H9 (cell line): ENCODE results near the gene DUOX1. TPM values are rescaled to one million over a fixed set of nuclear protein-coding genes. Genes with fewer than 3 reads are reported as not detected.

Experiments
- DNase-seq: peaks from one replicate; pipeline ENCODE4 v3.0.0-alpha.2; 2017
- H2AFZ ChIP-seq: one replicate; pipeline ENCODE4 v1.6.1; 2013; ENCODE audit warnings: mild to moderate bottlenecking, low read length, control low read depth, moderate library complexity
- H2AK5ac ChIP-seq: 2 replicates; pipeline ENCODE4 v1.6.1; 2013; ENCODE audit warnings: low read length, control low read depth, mixed read lengths; ENCODE audit not compliant: insufficient read length
- H2BK120ac ChIP-seq: one replicate; pipeline ENCODE4 v1.6.1; 2013; ENCODE audit warnings: low read depth, mild to moderate bottlenecking, low read length, control low read depth, inconsistent platforms; ENCODE audit not compliant: poor library complexity, severe bottlenecking
- H2BK12ac ChIP-seq: 2 replicates; pipeline ENCODE4 v1.6.1; 2013; ENCODE audit warnings: low read length, control low read depth, mixed read lengths, low read depth; ENCODE audit not compliant: insufficient read length
- H2BK15ac ChIP-seq: 2 replicates; pipeline ENCODE4 v1.6.1; 2013; ENCODE audit warnings: low read depth, low read length, control low read depth
- H2BK20ac ChIP-seq: one replicate; pipeline ENCODE4 v1.6.1; 2013; ENCODE audit warnings: low read depth, mild to moderate bottlenecking, low read length, control low read depth, inconsistent platforms; ENCODE audit not compliant: poor library complexity, severe bottlenecking
- H2BK5ac ChIP-seq: 2 replicates; pipeline ENCODE4 v1.6.1; 2013; ENCODE audit warnings: low read length, control low read depth, mixed read lengths; ENCODE audit not compliant: insufficient read length
- H3K14ac ChIP-seq: 2 replicates; pipeline ENCODE4 v1.6.1; 2013; ENCODE audit warnings: low read length, control low read depth; ENCODE audit not compliant: insufficient read depth
- H3K18ac ChIP-seq: 2 replicates; pipeline ENCODE4 v1.6.1; 2013; ENCODE audit warnings: low read depth, mild to moderate bottlenecking, mixed read lengths, low read length, control low read depth; ENCODE audit not compliant: insufficient read length
- H3K23ac ChIP-seq: 2 replicates; pipeline ENCODE4 v1.6.1; 2013; ENCODE audit warnings: low read length, control low read depth, mixed read lengths, low read depth; ENCODE audit not compliant: insufficient read length
- H3K23me2 ChIP-seq: 2 replicates; pipeline ENCODE4 v1.6.1; 2013; ENCODE audit warnings: low read depth, mild to moderate bottlenecking, mixed read lengths, low read length, control low read depth; ENCODE audit not compliant: insufficient read length, poor library complexity, severe bottlenecking
- H3K27ac ChIP-seq: 2 replicates; pipeline ENCODE4 v1.5.1; 2013; ENCODE audit warnings: low read length, control low read depth, mixed read lengths, low read depth; ENCODE audit not compliant: insufficient read length
- H3K27me3 ChIP-seq: 2 replicates; pipeline ENCODE4 v1.6.1; 2013; ENCODE audit warnings: low read length, control low read depth, inconsistent platforms; ENCODE audit not compliant: insufficient read depth
- H3K4ac ChIP-seq: 2 replicates; pipeline ENCODE4 v1.6.1; 2013; ENCODE audit warnings: low read depth, mild to moderate bottlenecking, control low read depth, inconsistent platforms, low read length, moderate library complexity
- H3K4me1 ChIP-seq: 2 replicates; pipeline ENCODE4 v1.6.1; 2013; ENCODE audit warnings: low read length, control low read depth, inconsistent platforms; ENCODE audit not compliant: insufficient read depth
- H3K4me2 ChIP-seq: 2 replicates; pipeline ENCODE4 v1.6.1; 2013; ENCODE audit warnings: low read length, control low read depth, mixed read lengths; ENCODE audit not compliant: insufficient read length, insufficient read depth
- H3K56ac ChIP-seq: 2 replicates; pipeline ENCODE4 v1.6.1; 2013; ENCODE audit warnings: low read depth, mild to moderate bottlenecking, mixed read lengths, low read length, control low read depth; ENCODE audit not compliant: insufficient read length
- H3K79me1 ChIP-seq: 2 replicates; pipeline ENCODE4 v1.6.1; 2013; ENCODE audit warnings: low read depth, mild to moderate bottlenecking, moderate library complexity, low read length, control low read depth, inconsistent platforms; ENCODE audit not compliant: insufficient read depth, poor library complexity, severe bottlenecking
- H3K79me2 ChIP-seq: 2 replicates; pipeline ENCODE4 v1.6.1; 2013; ENCODE audit warnings: low read length, control low read depth, inconsistent platforms; ENCODE audit not compliant: insufficient read depth
- H3K9ac ChIP-seq: 2 replicates; pipeline ENCODE4 v1.6.1; 2013; ENCODE audit warnings: low read length, control low read depth, mixed read lengths; ENCODE audit not compliant: insufficient read length; ENCODE audit errors: extremely low read depth
- H3K9me3 ChIP-seq: one replicate; pipeline ENCODE4 v1.6.1; 2013; ENCODE audit warnings: low read depth, low read length, inconsistent platforms; ENCODE audit not compliant: control insufficient read depth
- H3T11ph ChIP-seq: one replicate; pipeline ENCODE4 v1.6.1; 2013; ENCODE audit warnings: mild to moderate bottlenecking, low read length, control low read depth, inconsistent platforms
- H4K20me1 ChIP-seq: one replicate; pipeline ENCODE4 v1.6.1; 2013; ENCODE audit not compliant: control insufficient read depth, insufficient read length, insufficient read depth
- H4K5ac ChIP-seq: 2 replicates; pipeline ENCODE4 v1.6.1; 2013; ENCODE audit warnings: low read depth, mild to moderate bottlenecking, mixed read lengths, low read length, control low read depth; ENCODE audit not compliant: insufficient read length
- H4K8ac ChIP-seq: replicated peaks from 2 replicates; pipeline ENCODE4 v1.6.1; 2013; ENCODE audit warnings: low read length, control low read depth, mixed read lengths, low read depth; ENCODE audit not compliant: insufficient read length
- H4K91ac ChIP-seq: 2 replicates; pipeline ENCODE4 v1.6.1; 2013; ENCODE audit warnings: low read depth, mild to moderate bottlenecking, moderate library complexity, mixed read lengths, low read length, control low read depth; ENCODE audit not compliant: insufficient read length
- H3K27ac Mint-ChIP-seq, 3 experiments: 2 replicates in 2 of 3; 3 replicates in 1 of 3; pipeline ENCODE4 v1.8.0; 2020 to 2021; ENCODE audit warnings: mixed read lengths in 3 of 3, mild to moderate bottlenecking in 1 of 3, moderate library complexity in 1 of 3
- H3K27me3 Mint-ChIP-seq: 2 replicates; pipeline ENCODE4 v1.8.0; 2021; ENCODE audit warnings: low read depth, mild to moderate bottlenecking, moderate library complexity, mixed read lengths
- H3K36me3 Mint-ChIP-seq, 3 experiments: 2 replicates in 2 of 3; 3 replicates in 1 of 3; pipeline ENCODE4 v1.8.0; 2020 to 2021; ENCODE audit warnings: low read depth in 3 of 3, mixed read lengths in 3 of 3; ENCODE audit not compliant: insufficient read depth in 1 of 3
- H3K4me1 Mint-ChIP-seq, 2 experiments: 2 replicates each; pipeline ENCODE4 v1.8.0; 2020; ENCODE audit warnings: mixed read lengths in 2 of 2
- H3K4me3 Mint-ChIP-seq, 2 experiments: 2 replicates in 1 of 2; 3 replicates in 1 of 2; pipeline ENCODE4 v1.8.0; 2020 to 2021; ENCODE audit warnings: mild to moderate bottlenecking in 2 of 2, mixed read lengths in 2 of 2, moderate library complexity in 1 of 2
- H3K9me3 Mint-ChIP-seq, 2 experiments: 2 replicates in 1 of 2; 3 replicates in 1 of 2; pipeline ENCODE4 v1.8.0; 2020; ENCODE audit warnings: mild to moderate bottlenecking in 2 of 2, mixed read lengths in 2 of 2, moderate library complexity in 1 of 2
- WGBS: extraction: QIAGEN DNeasy Blood & Tissue Kit; methylation state at CpG from one replicate; pipeline ENCODE4 v1.1.7; 2013; ENCODE audit warnings: missing lambda C conversion rate, low lambda C conversion rate, mixed read lengths; ENCODE audit not compliant: insufficient read length; ENCODE audit errors: extremely low coverage; 5-methylcytosine and 5-hydroxymethylcytosine counted together
- total RNA-seq: library from RNA; stranded (reverse); gene quantifications from 2 replicates; pipeline ENCODE4 v1.2.1, GENCODE V29; 2021
- TF ChIP-seq, protein P1 (sequence below): fragments of 200-600 bp; sonication (generic); conservative IDR thresholded peaks from 3 replicates; pipeline ENCODE4 v1.8.0; 2021; ENCODE audit warnings: antibody characterized with exemption, mild to moderate bottlenecking

Gene DUOX1
- total RNA-seq, 1 experiment from 2014 or later = 2.6 TPM

DNA sequence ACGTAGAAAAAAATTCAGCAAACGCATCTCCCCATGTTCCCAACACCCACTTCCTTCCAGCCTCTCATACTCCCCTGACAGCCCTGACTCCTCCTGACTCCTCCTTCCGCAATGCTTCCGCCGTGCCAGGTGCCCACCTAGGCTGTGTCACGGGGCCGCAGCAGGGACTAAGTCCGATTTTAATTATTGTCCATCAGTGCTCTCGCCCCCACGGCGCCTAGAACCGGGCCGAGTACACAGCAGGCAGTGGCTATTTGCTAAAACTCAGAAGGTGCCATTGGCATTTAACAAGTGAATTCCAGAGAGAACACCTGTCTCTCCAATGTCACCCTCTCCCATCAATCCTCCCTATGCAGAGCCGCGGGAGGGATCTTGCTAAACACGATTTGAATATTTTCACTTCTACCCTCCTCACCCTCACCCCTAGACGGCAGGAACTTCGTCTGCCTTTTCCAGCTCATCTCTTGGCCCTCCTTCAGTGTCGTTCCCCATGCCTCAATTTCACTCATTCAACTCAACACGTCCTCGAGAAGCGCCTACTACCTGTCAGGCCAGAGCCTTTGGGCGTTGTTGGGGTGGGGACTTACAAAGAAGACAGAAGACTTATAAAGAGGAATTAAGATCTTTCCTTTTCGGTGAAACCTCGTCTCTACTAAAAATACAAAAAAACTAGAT, 69.5 kb downstream of the DUOX1 start:
- Histone ChIP-seq H2AK5ac (no peak overlapping the region), H4K5ac (no peak overlapping the region), H3K14ac (no peak overlapping the region), H3K18ac (no peak overlapping the region), H2BK12ac (no peak overlapping the region), H2AFZ (no peak overlapping the region), H4K8ac (no peak overlapping the region), H3K27ac (no peak overlapping the region), H3K9me3 (no peaks in the 10 kb centered on the region), H2BK20ac (no peak overlapping the region), H3K23ac (no peak overlapping the region), H4K20me1 (no peaks in the 10 kb centered on the region), H3K27me3 (no peaks in the 10 kb centered on the region), H3K4ac (no peak overlapping the region), H3K9ac (no peak overlapping the region), H3K4me1 (no peaks in the 10 kb centered on the region; the same call in 1 of the 2 replicates), H3K79me2 (no peaks in the 10 kb centered on the region), H3K79me1 (no peaks in the 10 kb centered on the region), H3K56ac (no peak overlapping the region), H4K91ac (no peak overlapping the region), H2BK15ac (no peak overlapping the region), H3K4me2 (peak overlapping the region; percentile 96), H2BK120ac (no peak overlapping the region), H2BK5ac (no peak overlapping the region), H3T11ph (no peak overlapping the region), H3K23me2 (peaks cover 14% of the 10 kb centered on the region)
- Mint-ChIP-seq H3K27me3 (peaks cover 5% of the 10 kb centered on the region), H3K36me3 (no peaks in the 10 kb centered on the region; a peak in 1 of 7 replicates), H3K9me3 (peaks cover 0 to 6% of the 10 kb centered on the region in 2 experiments; a peak in 3 of 5 replicates), H3K27ac (peak overlapping the region in 2 of 3 experiments; percentile 10 to 84; a peak in 4 of 7 replicates), H3K4me1 (peaks cover 8 to 13% of the 10 kb centered on the region in 2 experiments; a peak in 3 of 4 replicates), H3K4me3 (no peak overlapping the region)
- TF ChIP-seq, protein P1, sequence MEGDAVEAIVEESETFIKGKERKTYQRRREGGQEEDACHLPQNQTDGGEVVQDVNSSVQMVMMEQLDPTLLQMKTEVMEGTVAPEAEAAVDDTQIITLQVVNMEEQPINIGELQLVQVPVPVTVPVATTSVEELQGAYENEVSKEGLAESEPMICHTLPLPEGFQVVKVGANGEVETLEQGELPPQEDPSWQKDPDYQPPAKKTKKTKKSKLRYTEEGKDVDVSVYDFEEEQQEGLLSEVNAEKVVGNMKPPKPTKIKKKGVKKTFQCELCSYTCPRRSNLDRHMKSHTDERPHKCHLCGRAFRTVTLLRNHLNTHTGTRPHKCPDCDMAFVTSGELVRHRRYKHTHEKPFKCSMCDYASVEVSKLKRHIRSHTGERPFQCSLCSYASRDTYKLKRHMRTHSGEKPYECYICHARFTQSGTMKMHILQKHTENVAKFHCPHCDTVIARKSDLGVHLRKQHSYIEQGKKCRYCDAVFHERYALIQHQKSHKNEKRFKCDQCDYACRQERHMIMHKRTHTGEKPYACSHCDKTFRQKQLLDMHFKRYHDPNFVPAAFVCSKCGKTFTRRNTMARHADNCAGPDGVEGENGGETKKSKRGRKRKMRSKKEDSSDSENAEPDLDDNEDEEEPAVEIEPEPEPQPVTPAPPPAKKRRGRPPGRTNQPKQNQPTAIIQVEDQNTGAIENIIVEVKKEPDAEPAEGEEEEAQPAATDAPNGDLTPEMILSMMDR = no peak; the same call in 2 of the 3 replicates
- peak; percentile 40 for DNase-seq
- no CpG with 5 or more reads among the region's 25 CpGs for WGBS
